ENCODE results near the gene LCNL1. TPM values are rescaled to one million over a fixed set of nuclear protein-coding genes. Genes with fewer than 3 reads are reported as not detected.

Gene LCNL1
- not detected in 2 replicates for total RNA-seq (2013; cell fraction: nucleolus; rRNA removed)
- total RNA-seq (2014; rRNA removed) (not detected in 2 replicates), total RNA-seq (2014; rRNA removed; fragmentation: Illumina TruSeq; extraction: Trizol) (not detected in 2 replicates), total RNA-seq (2021) (not detected in 2 replicates), polyA plus RNA-seq (2011; rRNA removed) (not detected in 2 replicates), polyA plus RNA-seq (2014; fragmentation: Illumina TruSeq; extraction: Trizol) (not detected in 2 replicates), polyA plus RNA-seq (2014; fragmentation: Nextera tagmentation; extraction: Ambion mirVana) (not detected), polyA plus RNA-seq (2014; rRNA removed) (not detected in 2 replicates), polyA plus RNA-seq (2016; fragmentation: Nextera tagmentation; extraction: Ambion mirVana) (not detected), polyA minus RNA-seq (2011; rRNA and poly(A)+ RNA removed) (not detected in 2 replicates), Bru-seq, nascent RNA (not detected), BruChase-seq, experiment 1, labeled RNA remaining after a 6-hour chase (not detected), BruChase-seq, experiment 2, labeled RNA remaining after a 2-hour chase (not detected)
- polyA plus RNA-seq (2011; ENCODE audit: low read depth): not detected
- polyA plus RNA-seq (2011; cell fraction: cytosol; rRNA removed): not detected in 2 replicates
- polyA plus RNA-seq (2011; cell fraction: nucleus; rRNA removed): not detected in 2 replicates
- not detected in 2 replicates for polyA plus RNA-seq (2012)
- not detected in 2 replicates for polyA minus RNA-seq (2011; cell fraction: cytosol; rRNA and poly(A)+ RNA removed)
- not detected in 2 replicates for polyA minus RNA-seq (2011; cell fraction: nucleus; rRNA and poly(A)+ RNA removed)
- long read RNA-seq, experiment 1: 0 reads
- long read RNA-seq, experiment 2: 0 reads

- H3K4me3 ChIP-seq: no peak within 1 kb of the TSS
- RAD21 ChIA-PET (ENCODE audit: unreplicated experiment): no interaction called here
- no peaks in the 10 kb centered on the region for H3K79me2 ChIP-seq (ENCODE audit: control insufficient read depth, insufficient read depth, low read length)
- no peak for DNase-seq (ENCODE audit: low read depth, low spot score)
- in situ Hi-C loops (cut with MboI): no loop called here
- intact Hi-C loops (cut with micrococcal nuclease; ENCODE audit: unreplicated experiment): no loop called here
- no peak within 1 kb of the TSS for H3K27ac ChIP-seq (ENCODE audit: control insufficient read depth, insufficient read depth)
- no peak within 1 kb of the TSS for H2AFZ ChIP-seq (ENCODE audit: control insufficient read depth, low read depth, low read length)
- CTCF ChIA-PET: interaction anchor here (1.0 kb wide), 1 partner anchor 190 kb away, joined by 3 read pairs; no protein-coding TSS in a partner anchor
- H4K20me1 ChIP-seq (ENCODE audit: control insufficient read depth, insufficient read depth): peaks cover 3% of the 10 kb centered on the region; the same call in 1 of the 2 replicates
- H3K27me3 ChIP-seq (replicated peaks in 1 of 2; ENCODE audit: control insufficient read depth in 2 of 2, insufficient read depth in 2 of 2, low read length in 1 of 2): peaks cover 5 to 6% of the 10 kb centered on the region in 2 experiments
- POLR2A ChIA-PET: no interaction called here
- TF ChIP-seq BACH1 (IDR thresholded peaks at IDR 0.05; ENCODE audit: borderline replicate concordance) (no peak), ATF2 (IDR thresholded peaks at IDR 0.05; ENCODE audit: low read length) (no peak), YY1 (IDR thresholded peaks at IDR 0.05; ENCODE audit: low read depth, low read length) (no peak), ELK1 (IDR thresholded peaks at IDR 0.05; ENCODE audit: low read depth, low read length) (no peak), GABPA (IDR thresholded peaks at IDR 0.05; ENCODE audit: low read depth) (no peak), BCL11A (IDR thresholded peaks at IDR 0.05; ENCODE audit: low read depth, low read length) (no peak), CREB1 (IDR thresholded peaks at IDR 0.05; ENCODE audit: low read depth) (no peak), IKZF2 (IDR thresholded peaks at IDR 0.05) (no peak), KLF5 (IDR thresholded peaks at IDR 0.05; ENCODE audit: partially characterized antibody) (no peak), KDM1A (IDR thresholded peaks at IDR 0.05; ENCODE audit: borderline replicate concordance) (no peak)
- TF ChIP-seq, protein P1, sequence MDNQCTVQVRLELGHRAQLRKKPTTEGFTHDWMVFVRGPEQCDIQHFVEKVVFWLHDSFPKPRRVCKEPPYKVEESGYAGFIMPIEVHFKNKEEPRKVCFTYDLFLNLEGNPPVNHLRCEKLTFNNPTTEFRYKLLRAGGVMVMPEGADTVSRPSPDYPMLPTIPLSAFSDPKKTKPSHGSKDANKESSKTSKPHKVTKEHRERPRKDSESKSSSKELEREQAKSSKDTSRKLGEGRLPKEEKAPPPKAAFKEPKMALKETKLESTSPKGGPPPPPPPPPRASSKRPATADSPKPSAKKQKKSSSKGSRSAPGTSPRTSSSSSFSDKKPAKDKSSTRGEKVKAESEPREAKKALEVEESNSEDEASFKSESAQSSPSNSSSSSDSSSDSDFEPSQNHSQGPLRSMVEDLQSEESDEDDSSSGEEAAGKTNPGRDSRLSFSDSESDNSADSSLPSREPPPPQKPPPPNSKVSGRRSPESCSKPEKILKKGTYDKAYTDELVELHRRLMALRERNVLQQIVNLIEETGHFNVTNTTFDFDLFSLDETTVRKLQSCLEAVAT (IDR thresholded peaks at IDR 0.05): no peak
- SMC1A ChIA-PET (ENCODE audit: uncharacterized antibody, unreplicated experiment): no interaction called here
- no peak; the same call in 2 of the 3 replicates for ATAC-seq
- no peaks in the 10 kb centered on the region for H3K36me3 ChIP-seq (ENCODE audit: control insufficient read depth in 2 of 2, insufficient read depth in 2 of 2, low read length in 1 of 2)
- FAIRE-seq: no peak
- WGBS (ENCODE audit: insufficient coverage, insufficient replicate concordance, low lambda C conversion rate, missing lambda C conversion rate): 39% methylated on average over 18 of the region's 18 CpGs
- H3K9ac ChIP-seq (ENCODE audit: control insufficient read depth, insufficient read depth, low read length): no peak within 1 kb of the TSS
- H3K9me3 ChIP-seq (replicated peaks; ENCODE audit: control insufficient read depth, insufficient read depth, low read length): no peaks in the 10 kb centered on the region
- H3K4me1 ChIP-seq (ENCODE audit: control insufficient read depth, insufficient read depth, low read length): no peaks in the 10 kb centered on the region
- H3K4me2 ChIP-seq (ENCODE audit: control insufficient read depth, insufficient read depth): no peak within 1 kb of the TSS
- BruUV-seq (replicated peaks): no TSS peak
Measured at GRCh38 chr9:136982232-136983051, at the start of gene LCNL1. LCNL1 (plus strand) TSS chr9:136982993; CDS start chr9:136983587, 594 bp downstream.
